Stimulated activated CD4-positive, alpha-beta T cell treated with anti-CD3 and anti-CD28 coated beads, Interleukin-1b, Interleukin-23, amount 100 ng/mL, for 1 hour (primary cell): ENCODE results near the gene ADIPOQ.
"Not testable (repeated sequence)": the region's sequence is repeated elsewhere in the genome, so short reads cannot be mapped to it uniquely, and the experiment has no call there.

Experiments used
- DNase-seq, 2 donors: peaks; one replicate each; pipeline ENCODE4 v3.0.0-alpha.2; 2020; ENCODE audit warnings: low read depth in 2 of 2

Gene ADIPOQ

DNA sequence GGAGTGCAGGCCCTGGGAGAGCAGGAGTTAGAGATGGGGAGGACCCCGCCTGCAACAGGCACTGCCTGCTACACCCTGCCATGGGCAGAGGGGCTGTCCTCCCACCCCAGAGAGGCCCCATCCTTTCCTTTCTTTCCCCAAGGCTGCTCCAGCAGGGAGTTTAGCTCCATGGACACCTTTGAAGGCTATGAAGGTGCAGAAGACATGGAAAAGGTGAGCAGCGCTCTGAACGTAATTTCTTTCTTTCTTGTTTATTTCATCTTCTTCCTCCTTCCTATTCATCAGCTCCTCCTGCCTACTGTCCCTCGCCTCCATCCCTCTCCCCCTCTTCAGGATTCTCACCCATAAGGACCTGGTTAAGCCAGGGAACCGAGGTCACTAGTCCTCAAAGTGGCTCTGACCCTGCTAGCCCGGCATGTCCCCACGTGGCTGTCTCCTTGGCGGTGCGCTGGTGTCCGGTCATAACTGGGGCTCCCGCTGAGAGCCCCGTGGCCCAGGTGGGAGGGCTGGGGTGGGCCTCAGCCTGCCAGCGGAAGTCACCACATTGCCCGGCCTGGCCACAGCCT lies 16.0 kb upstream of the ADIPOQ start:
- no peak for DNase-seq

DNA sequence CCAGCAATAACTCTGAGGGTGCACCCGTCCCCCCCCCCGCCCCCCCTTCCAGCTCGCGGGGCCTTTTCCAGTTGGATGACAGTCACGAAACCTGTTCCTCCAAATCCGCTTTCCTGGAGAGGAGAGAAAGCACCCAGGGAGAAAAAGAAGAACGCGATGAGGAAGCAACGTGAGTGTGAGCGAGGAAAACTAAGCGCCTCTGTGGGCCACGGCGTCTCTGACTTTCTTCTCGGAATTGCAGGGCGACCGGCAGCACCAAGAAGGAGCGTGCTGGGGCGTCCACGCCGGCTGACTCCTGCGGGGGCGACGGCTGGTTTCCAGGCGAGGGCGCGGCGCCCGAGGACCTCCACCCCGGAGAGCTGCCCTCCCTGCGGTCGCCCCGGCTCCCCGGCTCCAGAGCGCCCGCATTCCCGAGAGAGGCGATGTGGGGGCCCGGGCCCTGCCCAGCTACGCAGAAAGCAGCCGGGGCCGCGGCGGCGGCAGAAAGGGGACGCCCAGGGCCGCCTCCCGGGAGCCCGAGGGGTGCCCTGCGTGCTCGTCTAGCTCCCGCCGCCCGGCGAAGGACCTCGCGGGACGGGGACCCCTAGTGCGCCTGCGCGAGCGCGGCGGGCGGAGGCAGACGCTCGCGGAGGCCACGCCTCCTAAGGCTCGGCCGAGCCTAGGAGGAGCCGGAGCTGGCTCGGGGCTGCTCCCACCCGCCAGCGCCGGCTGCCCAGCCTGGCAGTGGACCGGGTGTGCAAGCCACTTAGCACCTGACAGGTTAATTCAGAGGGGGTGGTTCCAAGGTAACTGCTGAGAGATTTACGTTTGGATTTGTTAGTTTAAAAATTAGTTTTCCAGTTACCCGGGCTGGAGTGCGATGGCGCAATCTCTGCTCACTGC lies 15.3 kb upstream of the ADIPOQ start:
- peak; percentile 62 to 63 for DNase-seq

DNA sequence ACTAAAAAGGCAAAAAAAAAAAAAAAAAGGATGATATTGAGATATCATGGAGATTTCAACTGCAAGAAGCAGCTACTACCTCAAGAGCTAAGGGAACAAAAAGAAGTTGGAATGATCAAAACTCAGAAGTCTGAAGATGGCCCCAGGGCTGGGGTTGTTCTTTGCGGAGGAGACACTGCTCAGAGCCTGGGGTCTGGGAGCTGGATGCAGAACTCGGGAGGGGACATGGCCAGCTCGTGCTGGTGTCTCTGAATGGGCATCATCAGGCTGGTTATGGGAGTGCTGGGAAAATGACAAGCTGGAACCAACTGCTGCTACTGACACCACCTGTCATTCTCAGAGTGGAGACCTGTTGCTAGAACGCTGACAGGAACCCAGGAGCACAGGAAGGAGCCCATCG lies 14.2 kb upstream of the ADIPOQ start:
- no peak for DNase-seq

GRCh38 chr3:186831798-186832197 lies 10.7 kb upstream of the ADIPOQ start:
- DNase-seq, result no peak

- DNase-seq, result no peak
These were observed 10.2 kb upstream of the ADIPOQ start for GRCh38 chr3:186832276-186832675.

DNA sequence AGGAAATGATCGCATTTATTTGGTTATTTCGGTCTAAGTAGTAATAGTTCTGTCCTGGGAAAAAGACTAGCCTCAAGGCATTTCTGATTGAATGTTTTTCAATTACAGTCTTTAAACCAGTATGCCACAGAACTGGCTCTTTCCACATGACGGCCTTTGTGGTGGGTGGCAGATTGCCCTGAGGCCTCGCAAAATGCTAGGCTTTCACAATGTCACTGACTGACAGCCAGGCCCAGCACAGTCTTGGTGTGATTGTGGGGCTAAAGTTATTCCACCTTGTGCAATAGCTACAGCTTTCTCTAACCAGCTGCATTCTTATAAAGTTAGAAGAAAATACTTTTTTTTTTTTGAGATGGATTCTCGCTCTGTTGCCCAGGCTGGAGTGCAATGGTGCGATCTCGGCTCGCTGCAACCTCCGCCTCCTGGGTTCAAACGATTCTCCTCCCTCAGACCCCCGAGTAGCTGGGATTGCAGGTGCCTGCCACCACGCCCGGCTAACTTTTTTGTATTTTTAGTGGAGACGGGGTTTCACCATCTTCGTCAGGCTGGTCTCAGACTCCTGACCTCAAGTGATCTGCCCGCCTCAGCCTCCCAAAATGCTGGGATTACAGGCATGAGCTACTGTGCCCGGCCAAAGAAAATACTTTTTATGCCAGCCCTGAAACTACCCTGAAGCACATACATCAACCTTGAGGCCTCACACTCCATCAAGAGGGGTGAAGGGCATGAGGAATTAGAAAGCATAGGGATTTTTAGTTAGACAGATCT lies 2.5 kb upstream of the ADIPOQ start:
- no peak for DNase-seq

- DNase-seq, result no peak
These were observed 890 bp upstream of the ADIPOQ start for GRCh38 chr3:186841620-186842019.

DNA sequence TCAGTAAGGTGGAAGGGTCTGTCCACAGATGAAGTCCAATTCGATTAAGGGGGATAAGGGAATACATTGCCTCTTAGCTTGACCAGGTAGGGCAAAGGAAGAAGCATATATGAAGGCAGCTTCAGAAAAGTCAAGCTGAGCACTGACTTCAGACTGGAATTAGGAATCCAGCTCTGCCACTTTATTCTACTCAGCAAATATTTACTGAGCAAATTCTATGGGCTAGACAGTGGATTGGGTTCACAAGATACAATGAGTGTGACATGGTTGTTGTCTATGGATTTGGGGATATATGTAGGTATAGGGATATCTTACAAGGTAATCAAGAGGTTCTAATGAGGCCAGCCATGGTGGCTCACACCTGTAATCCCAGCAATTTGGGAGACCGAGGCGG lies 526 bp downstream of the ADIPOQ start:
- no peak for DNase-seq

DNA sequence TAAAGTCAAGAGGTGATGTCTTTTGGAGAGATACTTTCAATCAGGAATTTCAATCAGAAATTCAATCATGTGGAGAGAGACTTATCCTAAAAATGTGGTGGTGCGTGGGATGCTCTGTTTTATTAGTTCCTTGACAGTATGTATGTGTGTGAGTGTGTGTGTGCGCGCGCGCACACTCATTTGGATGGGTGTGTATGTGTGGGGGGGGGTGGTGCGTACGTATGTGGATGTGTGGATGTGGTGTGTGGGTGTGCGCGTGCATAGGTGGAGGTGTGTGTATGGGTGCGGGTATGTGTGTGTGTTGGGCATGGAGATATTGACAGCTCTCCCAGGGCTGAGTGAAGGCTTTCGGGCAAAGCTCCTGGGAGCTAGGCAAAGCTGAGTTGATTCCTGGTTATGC lies 2.4 kb downstream of the ADIPOQ start:
- no peak for DNase-seq

GRCh38 chr3:186845756-186846155 lies 3.2 kb downstream of the ADIPOQ start:
- no peak for DNase-seq

DNA sequence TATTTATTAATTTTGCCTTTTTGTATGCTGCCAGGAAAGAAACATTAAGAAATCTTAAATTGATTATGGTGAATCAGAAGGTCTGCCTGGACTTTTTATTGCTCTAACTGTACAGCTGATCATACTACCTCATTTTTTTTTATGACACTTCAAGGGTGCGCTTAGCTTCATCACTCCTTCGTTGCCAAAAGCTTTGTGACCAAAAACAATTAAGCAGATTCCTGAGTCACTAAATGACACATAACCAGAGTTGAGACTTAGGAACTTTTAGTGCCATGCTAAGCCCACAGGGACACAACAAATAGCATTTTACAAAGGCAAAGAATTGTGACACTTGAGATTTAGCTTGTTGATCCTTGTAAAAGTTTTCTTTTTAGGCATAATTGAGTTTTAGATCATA lies 4.9 kb downstream of the ADIPOQ start:
- DNase-seq, result no peak

- DNase-seq, result no peak
These were observed 7.0 kb downstream of the ADIPOQ start for GRCh38 chr3:186849374-186849975.

DNA sequence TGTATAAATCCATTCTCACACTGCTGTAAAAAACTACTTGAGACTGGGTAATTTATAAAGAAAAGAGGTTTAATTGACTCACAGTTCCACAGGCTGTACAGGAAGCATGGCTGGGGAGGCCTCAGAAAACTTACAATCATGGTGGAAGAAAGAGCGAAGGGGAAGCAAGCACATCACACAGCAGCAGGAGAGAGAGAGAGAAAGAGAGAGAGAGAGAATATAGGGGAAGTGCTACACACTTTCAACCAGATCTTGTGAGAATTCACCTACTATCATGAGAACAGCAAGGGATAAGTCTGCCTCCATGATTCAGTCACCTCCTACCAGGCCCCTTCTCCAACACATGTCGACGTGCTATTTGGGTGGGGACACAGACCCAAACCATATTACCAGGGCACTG lies 9.3 kb downstream of the ADIPOQ start:
- DNase-seq, result not testable (repeated sequence)

- DNase-seq, result no peak
These were observed 10.5 kb downstream of the ADIPOQ start for GRCh38 chr3:186852994-186853393.

GRCh38 chr3:186854146-186854545 lies 11.6 kb downstream of the ADIPOQ start:
- DNase-seq, result no peak

DNA sequence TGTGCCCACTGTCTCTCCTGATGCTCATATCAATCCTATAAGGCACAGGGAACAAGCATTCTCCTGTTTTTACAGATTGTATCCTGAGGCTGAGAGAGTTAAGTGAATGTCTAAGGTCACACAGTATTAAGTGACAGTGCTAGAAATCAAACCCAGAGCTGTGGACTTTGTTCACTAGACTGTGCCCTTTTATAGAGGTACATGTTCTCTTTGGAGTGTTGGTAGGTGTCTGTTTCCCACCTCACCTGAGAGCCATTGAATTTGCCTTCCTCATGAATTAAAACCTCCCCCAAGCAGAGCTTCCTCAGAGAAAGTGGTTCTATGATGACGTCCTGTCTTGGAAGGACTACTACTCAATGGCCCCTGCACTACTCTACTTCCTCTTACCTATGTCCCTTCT lies 12.4 kb downstream of the ADIPOQ start:
- DNase-seq, result no peak

DNA sequence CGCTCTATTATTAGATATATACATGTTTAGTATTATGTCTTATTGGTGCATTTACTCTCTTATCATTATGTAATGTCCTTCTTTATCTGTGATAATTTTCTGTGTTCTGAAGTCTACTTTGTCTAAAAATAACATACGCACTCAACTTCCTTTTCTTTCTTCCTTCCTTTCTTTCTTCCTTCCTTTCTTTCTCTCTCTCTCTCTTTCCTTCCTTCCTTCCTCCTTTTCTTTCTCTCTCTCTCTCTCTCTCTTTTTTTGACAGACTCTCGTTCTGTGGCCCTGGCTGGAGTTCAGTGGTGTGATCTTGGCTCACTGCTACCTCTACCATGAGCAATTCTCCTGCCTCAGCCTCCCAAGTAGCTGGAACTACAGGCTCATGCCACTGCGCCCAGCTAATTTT lies 15.2 kb downstream of the ADIPOQ start:
- no peak for DNase-seq

DNA sequence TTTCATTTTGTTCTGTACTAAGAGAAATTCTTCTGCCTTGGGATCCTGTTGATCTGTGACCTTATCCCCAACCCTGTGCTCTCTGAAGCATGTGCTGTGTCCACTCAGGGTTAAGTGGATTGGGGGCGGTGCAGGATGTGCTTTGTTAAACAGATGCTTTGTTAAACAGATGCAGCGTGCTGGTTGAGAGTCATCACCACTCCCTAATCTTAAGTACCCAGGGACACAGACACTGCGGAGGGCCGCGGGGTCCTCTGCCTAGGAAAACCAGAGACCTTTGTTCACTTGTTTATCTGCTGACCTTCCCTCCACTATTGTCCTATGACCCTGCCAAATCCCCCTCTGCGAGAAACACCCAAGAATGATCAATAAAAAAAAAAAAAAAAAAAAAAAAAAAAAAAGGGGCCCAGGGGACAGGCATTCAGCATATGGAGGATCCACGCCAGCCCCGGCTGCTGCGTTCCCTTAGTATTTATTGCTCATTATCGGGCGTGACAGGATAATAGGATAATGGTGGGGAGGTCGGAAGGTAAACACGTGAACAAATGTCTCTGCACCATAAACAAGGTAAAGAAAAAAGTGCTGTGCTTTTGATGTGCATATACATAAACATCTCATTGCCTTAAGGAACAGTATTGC lies 22.8 kb downstream of the ADIPOQ start:
- DNase-seq, result not testable (repeated sequence)

GRCh38 chr3:186866095-186866494 lies 23.6 kb downstream of the ADIPOQ start:
- DNase-seq, result not testable (repeated sequence)

DNA sequence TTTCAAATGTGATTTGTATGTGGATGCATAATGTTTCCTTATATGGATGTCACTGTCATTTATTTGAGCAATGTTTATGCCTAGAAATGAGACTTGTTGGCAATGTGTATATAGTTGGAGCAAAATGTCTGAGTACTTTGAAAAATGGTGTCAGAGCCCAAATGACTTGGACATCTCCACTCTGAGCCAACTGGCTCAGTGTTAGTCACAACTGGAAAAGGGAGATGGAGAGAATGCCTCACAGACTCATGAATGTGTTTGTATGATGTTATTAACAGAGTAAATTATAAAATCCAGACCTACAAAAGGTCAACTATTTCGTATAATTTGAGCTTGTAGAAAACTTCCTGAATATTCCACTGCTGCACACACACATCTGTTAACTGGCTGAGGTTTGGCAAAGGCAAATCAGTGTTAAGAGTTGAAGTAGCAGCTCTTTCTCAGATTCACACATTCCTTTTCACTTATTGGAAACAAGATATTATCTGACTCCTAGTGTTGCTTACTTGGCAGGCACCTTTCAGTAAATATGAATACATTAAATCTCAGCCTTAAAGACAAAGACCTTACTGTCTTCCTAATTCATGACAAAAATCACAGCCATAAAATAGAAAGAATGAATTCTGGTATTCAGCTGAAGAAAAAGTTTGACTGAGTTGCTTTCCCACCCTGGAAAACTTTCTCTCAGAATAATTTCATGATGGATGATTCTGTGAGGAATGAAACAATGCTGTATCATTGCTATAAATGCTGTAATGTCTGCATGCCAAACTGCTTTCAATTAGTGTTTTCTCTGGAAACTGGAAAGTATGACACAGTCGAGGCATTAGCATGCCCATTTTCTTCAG lies 27.0 kb downstream of the ADIPOQ start:
- no peak for DNase-seq
